Melanocyte of skin (primary cell): ENCODE measurements around the gene HAPLN1. TPM values are rescaled to one million over a fixed set of nuclear protein-coding genes. Genes with fewer than 3 reads are reported as not detected.

ENCODE experiments used
- small RNA-seq, 2 donors: library from RNA; depleted of rRNA; stranded (forward); fragments of <200 nt; gene quantifications; one replicate each; pipeline ENCODE3, GENCODE V24; 2012
- total RNA-seq, 2 donors: library from RNA; depleted of rRNA; stranded (reverse); fragments of >200 nt; gene quantifications; 2 replicates each; pipeline ENCODE4 v1.2.3, GENCODE V29; 2012

The HAPLN1 gene
- not detected for total RNA-seq

DNA sequence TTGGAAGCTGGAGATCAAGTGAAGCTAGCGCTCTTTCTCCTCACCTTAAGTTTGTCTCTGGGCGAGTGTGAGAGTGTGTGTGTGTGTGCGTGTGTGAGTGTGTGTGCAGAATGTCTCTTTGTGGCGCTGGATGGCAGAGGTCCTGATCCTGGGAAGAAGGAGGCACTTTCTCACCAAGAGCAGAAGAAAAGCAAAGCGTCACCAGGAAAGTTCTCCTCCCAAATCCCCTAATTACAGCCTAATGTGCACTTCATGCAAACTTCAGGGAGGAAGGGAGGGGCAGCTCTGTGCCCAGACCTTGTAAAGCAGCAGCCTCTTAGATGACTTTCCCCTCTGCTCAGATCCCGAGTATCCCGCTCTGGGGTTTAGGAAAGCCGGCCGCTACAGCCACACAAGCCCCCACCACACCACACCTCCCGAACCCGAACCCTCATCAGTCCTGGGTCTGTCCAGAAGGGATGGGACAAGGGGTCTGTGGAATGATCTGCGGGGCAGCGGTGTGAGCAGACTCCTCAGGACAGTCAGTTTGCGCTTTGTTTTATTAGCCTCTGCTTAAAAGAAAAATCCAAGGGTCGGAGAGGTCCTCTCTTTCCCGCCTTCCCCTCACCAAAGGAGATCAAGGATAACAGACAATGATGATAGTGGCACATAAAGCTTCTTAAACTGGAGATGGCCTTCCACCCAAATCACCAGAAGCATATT is at the start of gene HAPLN1:
HAPLN1 (minus strand) TSS at position 20 of the 702 bp plus-strand sequence. CDS start 47,332 bp downstream, outside the sequence.

Small RNA genes lying within 50 kb of the gene (small RNA-seq; reads per million reads assigned to genes)
- gene RN7SKP295, result 0 reads per million in 2 donors
- gene RNU6-620P, result 0 to 0.39 reads per million in 2 donors

Other genes starting within 250 kb of the HAPLN1 start
- gene VCAN, start 249.1 kb downstream of the HAPLN1 start, total RNA-seq, result 1 to 10 TPM; 1.7 to 2.7 TPM